AG20443 (cell line): Measurements from ENCODE around the gene VASP.
A peak's percentile ranks its signal among the peaks of the same experiment; 100 is the strongest.

Source experiments
- DNase-seq: peaks from one replicate; pipeline ENCODE4 v3.0.0; 2012; ENCODE audit warnings: low spot score, mixed read lengths

Gene VASP

GRCh38 chr19:45473682-45474605 is 33.3 kb upstream of the VASP start:
- DNase-seq = no peak

GRCh38 chr19:45474606-45475521 is 32.4 kb upstream of the VASP start:
- peak; percentile 17 for DNase-seq

- DNase-seq = no peak
Measured at GRCh38 chr19:45475537-45476291, 31.6 kb upstream of the VASP start.

GRCh38 chr19:45476304-45476703 is 31.0 kb upstream of the VASP start:
- no peak for DNase-seq

- no peak for DNase-seq
Measured at GRCh38 chr19:45477186-45477585, 30.1 kb upstream of the VASP start.

- DNase-seq = no peak
Measured at GRCh38 chr19:45477713-45478453, 29.4 kb upstream of the VASP start.

GRCh38 chr19:45478454-45479238 is 28.6 kb upstream of the VASP start:
- DNase-seq = peak; percentile 81

- no peak for DNase-seq
Measured at GRCh38 chr19:45483033-45483432, 24.2 kb upstream of the VASP start.

- no peak for DNase-seq
Measured at GRCh38 chr19:45484273-45484945, 22.9 kb upstream of the VASP start.

- DNase-seq = peak; percentile 92
Measured at GRCh38 chr19:45485305-45486077, 21.8 kb upstream of the VASP start.

- DNase-seq = no peak
Measured at GRCh38 chr19:45488708-45489107, 18.6 kb upstream of the VASP start.

- no peak for DNase-seq
Measured at GRCh38 chr19:45489216-45489855, 17.9 kb upstream of the VASP start.

- no peak for DNase-seq
Measured at GRCh38 chr19:45492137-45492626, 15.1 kb upstream of the VASP start.

- DNase-seq = peak; percentile 71
Measured at GRCh38 chr19:45492627-45493470, 14.4 kb upstream of the VASP start.

- DNase-seq = no peak
Measured at GRCh38 chr19:45494261-45494916, 12.9 kb upstream of the VASP start.

- DNase-seq = no peak
Measured at GRCh38 chr19:45495178-45495577, 12.1 kb upstream of the VASP start.
